NCI-H146 treated with DMSO at 0.1 percent for 48 hours (cell line): Measurements from ENCODE around the gene EFCAB10.
"Not testable (repeated sequence)": the region's sequence is repeated elsewhere in the genome, so short reads cannot be mapped to it uniquely, and the experiment has no call there.

Experiments used
- DNase-seq: peaks from one replicate; lab custom pipeline; 2025; ENCODE audit not compliant: unreplicated experiment; lab: John Stamatoyannopoulos, UW

The EFCAB10 gene

DNA sequence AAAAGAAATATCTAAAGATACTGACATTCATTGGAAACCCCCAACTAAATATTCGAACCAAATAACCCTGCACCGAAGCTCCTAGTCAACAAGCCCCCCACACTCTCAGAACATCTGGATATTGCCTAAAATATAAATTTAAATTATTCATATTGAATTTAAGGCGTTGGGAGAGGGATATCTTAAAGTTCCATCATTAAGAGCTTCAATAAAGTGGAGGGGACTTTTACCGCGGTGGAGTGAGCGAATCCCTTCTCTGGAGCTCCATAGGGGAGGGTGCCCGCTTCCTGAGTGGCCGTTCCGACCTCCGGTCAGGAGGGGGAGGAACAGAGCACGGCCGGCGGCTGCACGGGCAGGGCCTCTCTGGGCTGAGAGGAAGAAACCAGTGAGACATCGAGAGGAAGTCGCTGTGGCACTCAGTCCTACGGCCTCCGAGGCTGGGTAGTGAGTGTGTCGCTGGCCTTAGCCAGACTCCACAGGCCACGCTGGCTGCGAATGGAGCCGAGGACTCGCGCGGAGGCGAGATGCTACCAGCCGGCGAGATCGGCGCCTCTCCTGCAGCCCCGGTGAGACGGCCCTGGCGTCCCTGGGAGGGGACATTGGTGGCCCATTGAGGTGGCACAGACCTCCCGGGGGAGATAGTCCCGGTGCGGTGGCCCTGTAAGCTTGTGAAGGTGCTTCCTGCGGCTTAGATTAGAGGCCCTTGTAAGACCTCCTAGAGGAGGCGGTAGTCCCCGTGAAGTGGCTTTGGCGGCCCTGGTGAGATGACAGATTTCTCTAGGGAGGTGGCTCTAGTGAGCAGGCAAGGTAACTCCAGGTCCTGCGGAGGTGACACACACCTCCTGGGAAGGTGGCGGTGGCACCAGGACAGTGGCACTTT is 49.3 kb downstream of the EFCAB10 start, which contains the start of gene RINT1:
TSS of gene RINT1 (plus strand) at position 410 of the 880 bp plus-strand sequence. CDS start at position 525, 115 bp downstream.
- DNase-seq = peak; percentile 88

- DNase-seq = no peak
These were observed 50.7 kb downstream of the EFCAB10 start for GRCh38 chr7:105530546-105530945.

DNA sequence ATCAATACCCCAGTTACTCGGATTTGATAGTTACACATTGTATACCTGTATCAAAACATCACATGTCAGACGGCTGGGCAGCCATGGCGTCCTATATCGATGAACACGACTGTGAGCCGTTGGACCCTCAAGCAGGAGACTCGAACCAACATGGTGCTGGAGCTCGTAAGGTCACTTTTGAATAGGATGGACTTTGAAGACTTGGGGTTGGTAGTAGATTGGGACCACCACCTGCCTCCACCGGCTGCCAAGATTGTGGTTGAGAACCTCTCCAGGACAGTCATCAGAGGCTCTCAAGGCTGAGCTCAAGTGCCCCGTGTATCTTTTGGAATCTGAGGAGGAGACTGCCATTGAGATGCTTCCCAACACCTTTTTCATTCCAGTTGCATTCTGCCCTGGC is 51.2 kb downstream of the EFCAB10 start:
- no peak for DNase-seq

- not testable (repeated sequence) for DNase-seq
These were observed 53.6 kb downstream of the EFCAB10 start for GRCh38 chr7:105527737-105528136.

- no peak for DNase-seq
These were observed 56.5 kb downstream of the EFCAB10 start for GRCh38 chr7:105524840-105525239.

DNA sequence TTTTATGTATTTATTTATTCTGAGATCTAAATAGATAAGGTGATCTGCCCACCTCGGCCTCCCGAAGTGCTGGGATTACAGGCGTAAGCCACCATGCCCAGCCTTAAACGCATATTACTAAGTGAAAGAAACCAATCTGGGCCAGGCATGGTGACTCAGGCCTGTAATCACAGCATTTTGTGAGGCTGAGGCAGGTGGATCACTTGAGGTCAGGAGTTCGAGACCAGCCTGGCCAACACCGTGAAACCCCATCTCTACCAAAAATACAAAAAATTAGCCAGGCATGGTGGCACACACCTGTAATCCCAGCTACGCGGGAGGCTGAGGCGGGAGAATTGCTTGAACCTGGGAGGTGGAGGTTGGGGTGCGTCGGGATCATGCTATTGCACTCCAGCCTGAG is 56.9 kb downstream of the EFCAB10 start:
- DNase-seq = not testable (repeated sequence)

DNA sequence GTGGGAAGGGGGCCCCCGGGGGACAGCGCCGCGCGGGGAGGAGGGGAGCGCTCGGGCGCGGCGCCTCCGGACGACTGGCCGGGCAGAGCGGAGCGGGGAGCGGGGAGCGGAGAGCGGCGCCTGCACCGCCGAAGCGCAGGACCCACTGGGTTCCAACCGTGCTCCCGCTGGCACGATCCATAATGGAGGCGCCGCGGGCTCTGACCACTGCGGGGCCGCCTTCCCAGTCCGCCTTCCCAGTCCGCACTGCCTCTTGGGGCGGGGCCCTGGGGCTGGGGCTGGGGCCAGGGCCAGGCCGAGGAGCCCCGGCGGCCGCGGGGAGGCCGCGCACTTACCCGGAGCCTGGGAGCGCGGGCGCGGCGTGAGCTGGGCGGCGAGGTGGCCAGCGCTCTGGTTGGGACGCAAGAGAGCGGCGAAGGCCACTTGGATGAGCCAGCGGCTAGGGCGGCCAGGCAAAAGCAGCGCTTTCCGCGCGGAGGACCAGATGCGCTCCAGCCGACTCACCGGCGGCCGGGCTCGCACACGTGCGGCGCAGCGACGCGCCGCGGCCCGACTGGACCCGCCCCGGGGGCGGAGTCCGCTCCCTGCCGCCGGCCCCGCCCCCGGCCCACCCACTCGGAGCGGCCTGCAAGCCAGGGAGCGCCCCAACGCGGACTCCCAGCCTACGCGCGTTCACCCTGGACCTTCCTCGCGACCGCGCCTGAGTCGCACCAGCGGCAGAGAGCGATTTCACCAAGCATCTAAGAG is 59.4 kb downstream of the EFCAB10 start, which contains the start of gene PUS7:
TSS of gene PUS7 (minus strand) at position 555 of the 747 bp plus-strand sequence. CDS start 13,759 bp downstream, outside the sequence.
- peak; percentile 67 for DNase-seq

DNA sequence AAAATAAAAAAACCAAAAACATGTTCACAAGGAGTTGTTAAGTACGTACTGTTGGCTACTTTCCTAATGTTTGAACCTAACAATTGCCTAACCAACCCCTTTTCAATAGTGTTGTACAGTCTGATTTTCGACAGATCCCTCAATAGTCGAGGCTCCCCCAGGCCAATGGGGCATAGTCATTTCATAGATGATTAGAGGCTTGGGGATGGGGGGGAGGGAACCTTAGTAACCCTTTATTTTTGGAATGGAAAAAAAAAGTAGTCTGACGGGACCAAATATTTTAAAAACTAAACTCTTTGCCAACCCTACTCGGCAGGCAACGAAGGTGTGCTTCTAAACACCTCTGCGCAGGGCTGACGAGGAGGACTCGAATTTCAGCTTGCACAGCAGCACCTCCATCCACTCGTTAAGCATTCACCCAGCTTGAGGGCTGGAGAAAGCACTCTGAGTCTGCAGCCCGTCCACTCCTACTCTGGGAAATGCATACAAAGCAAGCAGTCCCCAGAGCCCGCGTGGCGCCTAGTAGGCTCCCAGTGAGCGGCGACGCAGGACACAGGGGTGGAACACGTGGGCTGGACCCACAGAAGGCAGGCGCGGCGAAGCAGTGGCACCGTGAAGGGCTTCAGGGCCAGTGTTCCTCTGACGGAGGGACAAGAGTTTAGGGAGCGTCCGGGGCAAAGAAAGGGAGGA is 60.1 kb downstream of the EFCAB10 start:
- DNase-seq = peak; percentile 39

GRCh38 chr7:105520620-105521019 is 60.7 kb downstream of the EFCAB10 start:
- not testable (repeated sequence) for DNase-seq

DNA sequence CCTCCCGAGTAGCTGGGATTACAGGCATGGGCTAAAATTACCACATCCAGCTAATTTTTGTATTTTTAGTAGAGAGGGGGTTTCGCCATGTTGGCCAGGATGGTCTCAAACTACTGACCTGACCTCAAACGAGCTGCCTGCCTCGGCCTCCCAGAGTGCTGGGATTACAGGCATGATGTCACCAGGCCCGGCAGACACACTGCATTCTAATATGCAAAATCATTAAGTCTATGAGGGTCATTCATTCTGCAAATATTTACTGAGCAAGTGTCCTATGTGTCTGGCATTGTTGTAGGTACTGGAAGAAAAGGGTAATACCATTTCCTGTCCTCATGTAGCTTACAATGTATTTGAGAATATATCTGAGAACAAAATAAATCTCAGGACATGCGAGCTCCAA is 61.9 kb downstream of the EFCAB10 start:
- DNase-seq = no peak

DNA sequence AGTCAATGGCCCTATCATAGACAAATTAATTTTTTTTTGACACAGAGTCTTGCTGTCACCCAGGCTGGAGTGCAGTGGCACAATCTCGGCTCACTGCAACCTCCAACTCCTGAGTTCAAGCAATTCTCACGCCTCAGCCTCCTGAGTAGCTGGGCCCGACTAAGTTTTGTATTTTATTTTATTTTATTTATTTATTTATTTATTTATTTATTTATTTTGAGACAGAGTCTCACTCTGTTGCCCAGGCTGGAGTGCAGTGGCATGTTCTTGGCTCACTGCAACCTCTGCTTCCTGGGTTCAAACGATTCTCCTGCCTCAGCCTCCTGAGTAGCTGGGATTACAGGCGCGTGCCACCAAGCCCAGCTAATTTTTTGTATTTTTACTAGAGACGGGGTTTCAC is 65.7 kb downstream of the EFCAB10 start:
- not testable (repeated sequence) for DNase-seq
